HFF-Myc (cell line): ENCODE results near the gene PCDHA7.
"Not testable (repeated sequence)": the region's sequence is repeated elsewhere in the genome, so short reads cannot be mapped to it uniquely, and the experiment has no call there.

ENCODE experiments used
- DNase-seq: peaks from one replicate; pipeline ENCODE4 v3.0.0-alpha.2; 2011; ENCODE audit warnings: low read depth; ENCODE audit errors: extremely low read depth
- H3K4me3 ChIP-seq: replicated peaks from 2 replicates; pipeline ENCODE4 v1.5.1; 2011; ENCODE audit warnings: low read depth, mild to moderate bottlenecking, control low read depth, low read length
- TF ChIP-seq, protein P1 (sequence below): IDR thresholded peaks from 2 replicates; pipeline ENCODE4 v1.5.1; 2012; ENCODE audit warnings: mild to moderate bottlenecking, low read depth, low read length, control low read depth; ENCODE audit errors: missing control alignments

The PCDHA7 gene

DNA sequence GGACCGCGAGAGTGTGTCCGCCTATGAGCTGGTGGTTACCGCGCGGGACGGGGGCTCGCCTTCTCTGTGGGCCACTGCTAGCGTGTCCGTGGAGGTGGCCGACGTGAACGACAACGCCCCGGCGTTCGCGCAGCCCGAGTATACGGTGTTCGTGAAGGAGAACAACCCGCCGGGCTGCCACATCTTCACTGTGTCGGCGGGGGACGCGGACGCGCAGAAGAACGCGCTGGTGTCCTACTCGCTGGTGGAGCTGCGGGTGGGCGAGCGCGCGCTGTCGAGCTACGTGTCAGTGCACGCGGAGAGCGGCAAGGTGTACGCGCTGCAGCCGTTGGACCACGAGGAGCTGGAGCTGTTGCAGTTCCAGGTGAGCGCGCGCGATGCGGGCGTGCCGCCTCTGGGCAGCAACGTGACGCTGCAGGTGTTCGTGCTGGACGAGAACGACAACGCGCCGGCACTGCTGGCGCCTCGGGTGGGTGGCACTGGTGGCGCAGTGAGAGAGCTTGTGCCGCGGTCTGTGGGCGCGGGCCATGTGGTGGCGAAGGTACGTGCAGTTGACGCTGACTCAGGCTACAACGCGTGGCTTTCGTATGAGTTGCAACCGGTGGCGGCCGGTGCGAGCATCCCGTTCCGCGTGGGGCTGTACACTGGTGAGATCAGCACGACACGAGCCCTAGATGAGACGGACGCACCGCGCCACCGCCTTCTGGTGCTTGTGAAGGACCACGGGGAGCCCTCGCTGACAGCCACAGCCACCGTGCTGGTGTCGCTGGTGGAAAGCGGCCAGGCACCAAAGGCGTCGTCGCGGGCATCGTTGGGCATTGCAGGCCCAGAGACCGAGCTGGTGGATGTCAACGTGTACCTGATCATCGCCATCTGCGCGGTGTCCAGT, 1.8 kb downstream of the PCDHA7 start:
- H3K4me3 ChIP-seq, result no peak overlapping the region
- DNase-seq, result no peak

DNA sequence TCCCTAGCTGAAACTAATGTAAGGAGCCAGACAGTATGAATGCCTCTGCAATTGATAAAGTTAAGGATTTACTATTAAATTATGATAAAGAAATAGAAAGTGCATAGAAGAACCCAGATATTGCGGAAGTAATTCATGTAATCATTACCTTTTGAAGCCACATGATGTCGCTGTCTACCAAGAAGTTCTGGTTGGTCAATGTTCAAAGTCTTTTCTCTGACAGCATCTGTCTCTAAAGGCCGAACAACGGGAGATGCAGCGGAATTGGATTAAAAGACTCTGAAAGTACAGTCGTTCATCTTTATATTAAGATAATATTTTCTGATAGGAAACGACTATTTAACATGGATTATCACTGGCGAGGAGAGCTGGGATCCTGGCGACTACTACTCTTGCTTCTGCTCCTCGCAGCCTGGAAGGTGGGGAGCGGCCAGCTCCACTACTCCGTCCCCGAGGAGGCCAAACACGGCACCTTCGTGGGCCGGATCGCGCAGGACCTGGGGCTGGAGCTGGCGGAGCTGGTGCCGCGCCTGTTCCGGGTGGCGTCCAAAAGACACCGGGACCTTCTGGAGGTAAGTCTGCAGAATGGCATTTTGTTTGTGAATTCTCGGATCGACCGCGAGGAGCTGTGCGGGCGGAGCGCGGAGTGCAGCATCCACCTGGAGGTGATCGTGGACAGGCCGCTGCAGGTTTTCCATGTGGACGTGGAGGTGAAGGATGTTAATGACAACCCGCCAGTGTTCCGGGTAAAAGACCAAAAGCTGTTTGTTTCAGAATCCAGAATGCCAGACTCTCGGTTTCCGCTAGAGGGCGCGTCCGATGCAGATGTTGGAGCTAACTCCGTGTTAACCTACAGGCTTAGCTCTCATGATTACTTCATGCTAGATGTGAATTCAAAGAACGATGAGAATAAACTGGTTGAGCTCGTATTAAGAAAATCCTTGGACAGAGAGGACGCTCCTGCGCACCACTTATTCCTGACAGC, 7.2 kb downstream of the PCDHA7 start, which contains the start of gene PCDHA8:
Gene PCDHA8, plus strand, starts transcription at position 210 of the 985 bp plus-strand sequence. Its CDS starts 135 bp downstream, at position 345.
- DNase-seq, result no peak
- H3K4me3 ChIP-seq, result no peak within 1 kb of the TSS
- TF ChIP-seq, protein P1, sequence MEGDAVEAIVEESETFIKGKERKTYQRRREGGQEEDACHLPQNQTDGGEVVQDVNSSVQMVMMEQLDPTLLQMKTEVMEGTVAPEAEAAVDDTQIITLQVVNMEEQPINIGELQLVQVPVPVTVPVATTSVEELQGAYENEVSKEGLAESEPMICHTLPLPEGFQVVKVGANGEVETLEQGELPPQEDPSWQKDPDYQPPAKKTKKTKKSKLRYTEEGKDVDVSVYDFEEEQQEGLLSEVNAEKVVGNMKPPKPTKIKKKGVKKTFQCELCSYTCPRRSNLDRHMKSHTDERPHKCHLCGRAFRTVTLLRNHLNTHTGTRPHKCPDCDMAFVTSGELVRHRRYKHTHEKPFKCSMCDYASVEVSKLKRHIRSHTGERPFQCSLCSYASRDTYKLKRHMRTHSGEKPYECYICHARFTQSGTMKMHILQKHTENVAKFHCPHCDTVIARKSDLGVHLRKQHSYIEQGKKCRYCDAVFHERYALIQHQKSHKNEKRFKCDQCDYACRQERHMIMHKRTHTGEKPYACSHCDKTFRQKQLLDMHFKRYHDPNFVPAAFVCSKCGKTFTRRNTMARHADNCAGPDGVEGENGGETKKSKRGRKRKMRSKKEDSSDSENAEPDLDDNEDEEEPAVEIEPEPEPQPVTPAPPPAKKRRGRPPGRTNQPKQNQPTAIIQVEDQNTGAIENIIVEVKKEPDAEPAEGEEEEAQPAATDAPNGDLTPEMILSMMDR, result peak; percentile 60

More for the DNA sequence above, 1.8 kb downstream of the PCDHA7 start:
- TF ChIP-seq, protein P1, result no peak

DNA sequence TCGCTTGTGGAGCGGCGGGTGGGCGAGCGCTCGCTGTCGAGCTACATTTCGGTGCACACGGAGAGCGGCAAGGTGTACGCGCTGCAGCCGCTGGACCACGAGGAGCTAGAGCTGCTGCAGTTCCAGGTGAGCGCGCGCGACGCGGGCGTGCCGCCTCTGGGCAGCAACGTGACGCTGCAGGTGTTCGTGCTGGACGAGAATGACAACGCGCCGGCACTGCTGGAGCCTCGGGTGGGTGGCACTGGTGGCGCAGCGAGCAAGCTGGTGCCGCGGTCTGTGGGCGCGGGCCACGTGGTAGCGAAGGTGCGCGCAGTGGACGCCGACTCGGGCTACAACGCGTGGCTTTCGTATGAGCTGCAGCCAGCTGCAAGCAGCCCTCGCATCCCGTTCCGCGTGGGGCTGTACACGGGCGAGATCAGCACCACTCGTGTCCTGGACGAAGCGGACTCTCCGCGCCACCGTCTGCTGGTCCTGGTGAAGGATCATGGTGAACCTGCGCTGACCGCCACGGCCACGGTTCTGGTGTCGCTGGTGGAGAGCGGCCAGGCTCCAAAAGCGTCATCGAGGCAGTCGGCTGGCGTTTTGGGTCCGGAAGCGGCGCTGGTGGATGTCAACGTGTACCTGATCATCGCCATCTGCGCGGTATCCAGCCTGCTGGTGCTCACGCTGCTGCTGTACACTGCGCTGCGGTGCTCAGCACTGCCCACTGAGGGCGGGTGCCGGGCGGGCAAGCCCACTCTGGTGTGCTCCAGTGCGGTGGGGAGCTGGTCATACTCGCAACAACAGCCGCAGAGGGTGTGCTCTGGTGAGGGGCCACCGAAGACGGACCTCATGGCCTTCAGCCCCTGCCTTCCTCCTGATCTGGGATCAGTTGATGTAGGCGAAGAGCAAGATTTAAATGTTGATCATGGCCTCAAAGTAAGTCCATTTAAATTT, 9.0 kb downstream of the PCDHA7 start:
- TF ChIP-seq, protein P1, result no peak
- no peak overlapping the region for H3K4me3 ChIP-seq
- no peak for DNase-seq

DNA sequence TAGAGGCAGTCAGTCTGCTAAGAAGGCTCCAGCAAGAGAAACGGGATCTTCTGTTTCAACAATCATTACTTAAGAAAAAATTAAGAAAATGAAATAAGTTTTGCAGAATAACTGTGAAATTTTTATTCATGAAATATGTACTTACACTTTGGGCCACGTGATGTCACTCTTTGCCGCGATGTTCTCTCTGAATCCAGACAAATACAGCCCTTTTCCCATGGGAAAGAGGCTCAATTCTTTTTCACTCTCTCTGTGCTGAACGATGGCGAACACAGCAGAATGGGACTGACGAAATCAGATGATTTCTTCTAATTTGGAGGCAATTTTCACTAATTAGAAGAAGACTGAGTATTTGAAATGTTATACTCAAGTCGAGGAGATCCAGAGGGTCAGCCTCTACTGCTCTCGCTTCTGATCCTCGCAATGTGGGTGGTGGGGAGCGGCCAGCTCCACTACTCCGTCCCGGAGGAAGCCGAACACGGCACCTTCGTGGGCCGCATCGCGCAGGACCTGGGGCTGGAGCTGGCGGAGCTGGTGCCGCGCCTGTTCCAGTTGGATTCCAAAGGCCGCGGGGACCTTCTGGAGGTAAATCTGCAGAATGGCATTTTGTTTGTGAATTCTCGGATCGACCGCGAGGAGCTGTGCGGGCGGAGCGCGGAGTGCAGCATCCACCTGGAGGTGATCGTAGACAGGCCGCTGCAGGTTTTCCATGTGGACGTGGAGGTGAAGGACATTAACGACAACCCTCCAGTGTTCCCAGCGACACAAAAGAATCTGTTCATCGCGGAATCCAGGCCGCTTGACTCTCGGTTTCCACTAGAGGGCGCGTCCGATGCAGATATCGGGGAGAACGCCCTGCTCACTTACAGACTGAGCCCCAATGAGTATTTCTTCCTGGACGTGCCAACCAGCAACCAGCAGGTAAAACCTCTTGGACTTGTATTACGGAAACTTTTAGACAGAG, 14.4 kb downstream of the PCDHA7 start, which contains the start of gene PCDHA9:
Gene PCDHA9, plus strand, starts transcription at position 244 of the 964 bp plus-strand sequence. Its CDS starts 114 bp downstream, at position 358.
- not testable (repeated sequence) for DNase-seq

DNA sequence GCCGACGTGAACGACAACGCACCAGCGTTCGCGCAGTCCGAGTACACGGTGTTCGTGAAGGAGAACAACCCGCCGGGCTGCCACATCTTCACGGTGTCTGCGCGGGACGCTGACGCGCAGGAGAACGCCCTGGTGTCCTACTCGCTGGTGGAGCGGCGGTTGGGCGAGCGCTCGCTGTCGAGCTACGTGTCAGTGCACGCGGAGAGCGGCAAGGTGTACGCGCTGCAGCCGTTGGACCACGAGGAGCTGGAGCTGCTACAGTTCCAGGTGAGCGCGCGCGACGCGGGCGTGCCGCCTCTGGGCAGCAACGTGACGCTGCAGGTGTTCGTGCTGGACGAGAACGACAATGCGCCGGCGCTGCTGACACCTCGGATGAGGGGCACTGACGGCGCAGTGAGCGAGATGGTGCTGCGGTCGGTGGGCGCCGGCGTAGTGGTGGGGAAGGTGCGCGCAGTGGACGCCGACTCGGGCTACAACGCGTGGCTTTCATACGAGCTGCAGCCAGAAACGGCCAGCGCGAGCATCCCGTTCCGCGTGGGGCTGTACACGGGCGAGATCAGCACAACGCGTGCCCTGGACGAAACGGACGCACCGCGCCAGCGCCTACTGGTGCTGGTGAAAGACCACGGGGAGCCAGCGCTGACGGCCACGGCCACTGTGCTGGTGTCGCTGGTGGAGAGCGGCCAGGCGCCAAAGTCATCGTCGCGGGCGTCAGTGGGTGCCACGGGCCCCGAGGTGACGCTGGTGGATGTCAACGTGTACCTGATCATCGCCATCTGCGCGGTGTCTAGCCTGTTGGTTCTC, 16.0 kb downstream of the PCDHA7 start:
- H3K4me3 ChIP-seq, DNase-seq: not testable (repeated sequence)

More for the DNA sequence above, 14.4 kb downstream of the PCDHA7 start, which contains the start of gene PCDHA9:
- not testable (repeated sequence) for H3K4me3 ChIP-seq
